ENCODE measurements around the gene EXOC6B.
A peak's percentile ranks its signal among the peaks of the same experiment; 100 is the strongest.

The EXOC6B gene

GRCh38 chr2:72793798-72794440 is 31.9 kb downstream of the EXOC6B start:
- DNase-seq (ENCODE audit: low read depth in 2 of 2, low spot score in 1 of 2) = no peak

- DNase-seq (ENCODE audit: low read depth in 2 of 2, low spot score in 1 of 2) = no peak
These were observed 36.6 kb downstream of the EXOC6B start for GRCh38 chr2:72789241-72789640.

GRCh38 chr2:72788756-72789155 is 37.1 kb downstream of the EXOC6B start:
- no peak for DNase-seq (ENCODE audit: low read depth in 2 of 2, low spot score in 1 of 2)

GRCh38 chr2:72785517-72785916 is 40.3 kb downstream of the EXOC6B start:
- DNase-seq (ENCODE audit: low read depth in 2 of 2, low spot score in 1 of 2) = no peak

GRCh38 chr2:72782520-72782919 is 43.3 kb downstream of the EXOC6B start:
- DNase-seq (ENCODE audit: low read depth in 2 of 2, low spot score in 1 of 2) = no peak

- DNase-seq (ENCODE audit: low read depth in 2 of 2, low spot score in 1 of 2) = no peak
These were observed 44.4 kb downstream of the EXOC6B start for GRCh38 chr2:72781480-72781879.

- DNase-seq (ENCODE audit: low read depth in 2 of 2, low spot score in 1 of 2) = no peak
These were observed 45.4 kb downstream of the EXOC6B start for GRCh38 chr2:72780477-72780876.

- DNase-seq (ENCODE audit: low read depth in 2 of 2, low spot score in 1 of 2) = no peak
These were observed 46.3 kb downstream of the EXOC6B start for GRCh38 chr2:72779495-72779894.

GRCh38 chr2:72778410-72778809 is 47.4 kb downstream of the EXOC6B start:
- DNase-seq (ENCODE audit: low read depth in 2 of 2, low spot score in 1 of 2) = no peak

- DNase-seq (ENCODE audit: low read depth in 2 of 2, low spot score in 1 of 2) = peak; percentile 9 to 26
These were observed 54.9 kb downstream of the EXOC6B start for GRCh38 chr2:72770879-72771461.

GRCh38 chr2:72765997-72766609 is 59.7 kb downstream of the EXOC6B start:
- DNase-seq (ENCODE audit: low read depth in 2 of 2, low spot score in 1 of 2) = no peak

GRCh38 chr2:72762276-72762675 is 63.6 kb downstream of the EXOC6B start:
- DNase-seq (ENCODE audit: low read depth in 2 of 2, low spot score in 1 of 2) = no peak

GRCh38 chr2:72759755-72760154 is 66.1 kb downstream of the EXOC6B start:
- no peak for DNase-seq (ENCODE audit: low read depth in 2 of 2, low spot score in 1 of 2)

GRCh38 chr2:72757177-72757775 is 68.6 kb downstream of the EXOC6B start:
- no peak for DNase-seq (ENCODE audit: low read depth in 2 of 2, low spot score in 1 of 2)

- no peak for DNase-seq (ENCODE audit: low read depth in 2 of 2, low spot score in 1 of 2)
These were observed 70.0 kb downstream of the EXOC6B start for GRCh38 chr2:72755647-72756423.

- DNase-seq (ENCODE audit: low read depth in 2 of 2, low spot score in 1 of 2) = no peak
These were observed 71.1 kb downstream of the EXOC6B start for GRCh38 chr2:72754628-72755320.

- DNase-seq (ENCODE audit: low read depth in 2 of 2, low spot score in 1 of 2) = no peak
These were observed 74.7 kb downstream of the EXOC6B start for GRCh38 chr2:72750977-72751639.

GRCh38 chr2:72750466-72750865 is 75.4 kb downstream of the EXOC6B start:
- DNase-seq (ENCODE audit: low read depth in 2 of 2, low spot score in 1 of 2) = no peak

GRCh38 chr2:72747344-72747743 is 78.5 kb downstream of the EXOC6B start:
- DNase-seq (ENCODE audit: low read depth in 2 of 2, low spot score in 1 of 2) = no peak

- DNase-seq (ENCODE audit: low read depth in 2 of 2, low spot score in 1 of 2) = no peak
These were observed 80.0 kb downstream of the EXOC6B start for GRCh38 chr2:72745679-72746368.

Measured in stimulated activated CD8-positive, alpha-beta memory T cell treated with anti-CD3 and anti-CD28 coated beads, Interleukin-4, amount 100 ng/mL, for 1 hour (primary cell).